ENCODE results near the gene ATP6V0C. TPM values are rescaled to one million over a fixed set of nuclear protein-coding genes. Genes with fewer than 3 reads are reported as not detected.

The ATP6V0C gene
- polyA plus RNA-seq, 1 experiment: 11.0 TPM

DNA sequence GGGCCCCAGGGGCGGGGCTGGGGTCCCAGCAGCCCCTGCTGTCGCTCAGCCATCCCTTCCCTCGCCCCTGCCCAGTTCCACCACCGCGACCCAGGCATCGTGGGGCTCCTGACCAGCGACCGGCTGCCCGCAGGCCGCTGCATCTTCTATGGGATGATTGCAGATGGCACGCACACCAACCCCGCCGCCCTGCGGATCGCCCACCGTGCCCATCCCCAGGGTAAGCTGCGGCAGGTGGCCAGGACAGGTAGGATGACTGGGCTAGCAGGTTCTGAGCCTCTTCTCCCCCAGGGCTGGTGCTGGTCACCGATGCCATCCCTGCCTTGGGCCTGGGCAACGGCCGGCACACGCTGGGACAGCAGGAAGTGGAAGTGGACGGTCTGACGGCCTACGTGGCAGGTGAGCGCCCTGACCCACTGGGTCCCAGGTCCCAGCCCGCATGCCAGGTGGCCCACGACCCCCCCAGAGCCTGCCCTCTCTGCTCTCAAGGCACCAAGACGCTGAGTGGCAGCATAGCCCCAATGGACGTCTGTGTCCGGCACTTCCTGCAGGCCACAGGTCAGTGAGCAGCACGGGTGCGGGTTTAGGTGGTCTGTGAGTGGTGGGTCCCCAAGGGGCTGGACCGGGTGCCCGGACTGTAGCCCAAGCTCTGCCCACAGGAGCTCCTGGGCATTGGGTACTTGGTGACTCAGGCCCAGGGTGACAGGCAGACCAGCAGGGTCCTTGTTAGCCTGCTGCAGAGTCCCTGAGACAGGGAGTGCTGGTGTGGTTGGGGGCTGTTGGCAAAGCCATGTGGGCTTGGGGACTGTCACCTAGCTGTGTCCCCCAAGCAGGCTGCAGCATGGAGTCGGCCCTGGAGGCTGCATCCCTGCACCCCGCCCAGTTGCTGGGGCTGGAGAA is 14.7 kb downstream of the ATP6V0C start:
- Histone ChIP-seq H3K4me3 (ENCODE audit: low read depth, low read length) (no peak overlapping the region), H3K27ac (ENCODE audit: low read depth, low read length) (no peak overlapping the region), H3K9me3 (ENCODE audit: control insufficient read depth, insufficient read depth, low read length) (no peaks in the 10 kb centered on the region; the same call in 1 of the 2 replicates), H3K27me3 (ENCODE audit: control insufficient read depth, insufficient read depth, low read length) (no peaks in the 10 kb centered on the region)
- CTCF ChIA-PET: no interaction called here
- DNase-seq (ENCODE audit: low read depth, low spot score): no peak
- POLR2A ChIA-PET: interaction anchor here (1.5 kb wide), 1 partner anchor 8 kb away, joined by 4 read pairs; the partner anchor contains the start of gene AMDHD2
- TF ChIP-seq, protein P1, sequence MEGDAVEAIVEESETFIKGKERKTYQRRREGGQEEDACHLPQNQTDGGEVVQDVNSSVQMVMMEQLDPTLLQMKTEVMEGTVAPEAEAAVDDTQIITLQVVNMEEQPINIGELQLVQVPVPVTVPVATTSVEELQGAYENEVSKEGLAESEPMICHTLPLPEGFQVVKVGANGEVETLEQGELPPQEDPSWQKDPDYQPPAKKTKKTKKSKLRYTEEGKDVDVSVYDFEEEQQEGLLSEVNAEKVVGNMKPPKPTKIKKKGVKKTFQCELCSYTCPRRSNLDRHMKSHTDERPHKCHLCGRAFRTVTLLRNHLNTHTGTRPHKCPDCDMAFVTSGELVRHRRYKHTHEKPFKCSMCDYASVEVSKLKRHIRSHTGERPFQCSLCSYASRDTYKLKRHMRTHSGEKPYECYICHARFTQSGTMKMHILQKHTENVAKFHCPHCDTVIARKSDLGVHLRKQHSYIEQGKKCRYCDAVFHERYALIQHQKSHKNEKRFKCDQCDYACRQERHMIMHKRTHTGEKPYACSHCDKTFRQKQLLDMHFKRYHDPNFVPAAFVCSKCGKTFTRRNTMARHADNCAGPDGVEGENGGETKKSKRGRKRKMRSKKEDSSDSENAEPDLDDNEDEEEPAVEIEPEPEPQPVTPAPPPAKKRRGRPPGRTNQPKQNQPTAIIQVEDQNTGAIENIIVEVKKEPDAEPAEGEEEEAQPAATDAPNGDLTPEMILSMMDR (IDR thresholded peaks at IDR 0.05; ENCODE audit: low read depth, low read length): no peak

DNA sequence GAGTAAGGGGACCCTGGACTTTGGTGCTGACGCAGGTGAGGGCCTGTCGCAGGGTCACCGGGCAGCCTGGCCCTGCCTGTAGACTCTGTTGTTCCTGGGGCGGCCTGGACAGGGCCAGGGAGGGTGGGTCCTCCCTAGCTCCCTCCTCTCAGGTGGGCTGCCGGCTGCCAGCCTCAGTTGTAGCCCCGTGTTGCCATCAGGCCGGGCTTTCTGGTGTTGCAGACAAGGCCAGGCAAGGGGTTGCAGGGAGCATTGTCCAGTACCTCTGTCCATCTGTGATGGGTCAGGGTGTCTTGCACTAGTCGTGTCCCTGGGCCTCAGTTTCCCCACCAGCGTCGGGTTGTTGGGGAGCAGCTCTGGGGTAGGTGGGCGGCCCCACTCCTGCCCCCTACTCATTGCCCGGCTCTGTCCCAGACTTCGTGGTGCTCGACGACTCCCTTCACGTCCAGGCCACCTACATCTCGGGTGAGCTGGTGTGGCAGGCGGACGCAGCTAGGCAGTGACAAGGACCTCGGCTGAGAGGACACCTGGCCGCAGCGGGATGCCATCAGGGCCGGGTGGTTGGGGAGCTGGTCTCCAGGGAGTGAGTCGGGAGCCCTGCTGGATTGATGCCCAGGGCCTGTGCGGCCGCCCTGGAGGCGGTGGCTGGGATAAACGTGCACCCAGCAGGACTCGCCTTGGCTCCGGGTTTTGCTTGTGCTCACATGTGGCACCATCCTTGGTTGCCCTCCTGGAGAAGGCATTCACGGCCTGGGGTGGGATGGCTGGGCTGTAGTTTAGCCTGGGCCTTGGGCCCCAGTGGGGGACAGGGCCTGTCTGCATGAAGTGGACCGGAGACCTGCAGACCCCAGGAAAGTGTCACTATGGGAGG is 15.5 kb downstream of the ATP6V0C start:
- Histone ChIP-seq H3K27ac (ENCODE audit: low read depth, low read length) (no peak overlapping the region), H3K4me3 (ENCODE audit: low read depth, low read length) (no peak overlapping the region), H3K27me3 (ENCODE audit: control insufficient read depth, insufficient read depth, low read length) (no peaks in the 10 kb centered on the region), H3K9me3 (ENCODE audit: control insufficient read depth, insufficient read depth, low read length) (no peaks in the 10 kb centered on the region; the same call in 1 of the 2 replicates)
- CTCF ChIA-PET: no interaction called here
- TF ChIP-seq, protein P1 (IDR thresholded peaks at IDR 0.05; ENCODE audit: low read depth, low read length): 0 out of 2 replicates have a peak, but pooled peaks have one; percentile 10
- POLR2A ChIA-PET: interaction anchor here (1.5 kb wide), 1 partner anchor 9 kb away, joined by 4 read pairs; the partner anchor contains the start of gene AMDHD2
- no peak for DNase-seq (ENCODE audit: low read depth, low spot score)

DNA sequence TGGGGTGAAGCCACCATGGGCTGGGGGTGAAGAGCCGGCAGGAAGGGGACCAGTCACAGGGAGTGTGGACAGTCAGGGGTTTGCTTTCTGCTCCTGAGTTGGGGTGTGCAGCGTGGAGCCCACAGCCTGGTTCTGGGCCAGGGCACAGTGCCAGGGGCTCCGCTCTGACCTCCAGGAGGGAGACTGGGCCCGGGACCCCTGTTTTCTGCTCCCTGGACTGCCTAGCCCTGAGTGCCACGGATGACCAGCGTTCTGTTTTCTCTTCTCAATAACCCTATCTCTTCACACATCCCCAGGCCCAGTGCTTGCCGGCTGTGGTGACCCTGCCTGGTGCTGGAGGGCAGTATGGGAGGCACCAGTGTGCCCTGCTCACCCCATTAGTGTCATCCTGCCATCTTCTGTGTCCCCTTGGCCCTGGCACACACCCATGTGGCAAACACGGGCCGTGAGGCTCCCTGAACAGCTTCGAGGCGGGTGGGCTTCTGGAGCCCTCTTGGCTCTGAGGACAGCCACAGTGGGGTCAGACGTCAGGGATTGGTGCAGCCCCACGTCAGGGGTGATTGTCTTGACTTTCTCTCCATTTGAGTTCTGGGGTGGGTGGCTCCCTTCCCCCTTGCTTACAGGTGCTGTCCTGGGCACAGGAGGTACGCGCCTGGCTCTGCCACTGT is 16.3 kb downstream of the ATP6V0C start:
- Histone ChIP-seq H3K9me3 (ENCODE audit: control insufficient read depth, insufficient read depth, low read length) (no peaks in the 10 kb centered on the region; the same call in 1 of the 2 replicates), H3K27ac (ENCODE audit: low read depth, low read length) (peak overlapping the region; percentile 39), H3K27me3 (ENCODE audit: control insufficient read depth, insufficient read depth, low read length) (no peaks in the 10 kb centered on the region), H3K4me3 (ENCODE audit: low read depth, low read length) (no peak overlapping the region)
- CTCF ChIA-PET: no interaction called here
- POLR2A ChIA-PET: no interaction called here
- TF ChIP-seq, protein P1 (IDR thresholded peaks at IDR 0.05; ENCODE audit: low read depth, low read length): no peak
- DNase-seq (ENCODE audit: low read depth, low spot score): no peak

DNA sequence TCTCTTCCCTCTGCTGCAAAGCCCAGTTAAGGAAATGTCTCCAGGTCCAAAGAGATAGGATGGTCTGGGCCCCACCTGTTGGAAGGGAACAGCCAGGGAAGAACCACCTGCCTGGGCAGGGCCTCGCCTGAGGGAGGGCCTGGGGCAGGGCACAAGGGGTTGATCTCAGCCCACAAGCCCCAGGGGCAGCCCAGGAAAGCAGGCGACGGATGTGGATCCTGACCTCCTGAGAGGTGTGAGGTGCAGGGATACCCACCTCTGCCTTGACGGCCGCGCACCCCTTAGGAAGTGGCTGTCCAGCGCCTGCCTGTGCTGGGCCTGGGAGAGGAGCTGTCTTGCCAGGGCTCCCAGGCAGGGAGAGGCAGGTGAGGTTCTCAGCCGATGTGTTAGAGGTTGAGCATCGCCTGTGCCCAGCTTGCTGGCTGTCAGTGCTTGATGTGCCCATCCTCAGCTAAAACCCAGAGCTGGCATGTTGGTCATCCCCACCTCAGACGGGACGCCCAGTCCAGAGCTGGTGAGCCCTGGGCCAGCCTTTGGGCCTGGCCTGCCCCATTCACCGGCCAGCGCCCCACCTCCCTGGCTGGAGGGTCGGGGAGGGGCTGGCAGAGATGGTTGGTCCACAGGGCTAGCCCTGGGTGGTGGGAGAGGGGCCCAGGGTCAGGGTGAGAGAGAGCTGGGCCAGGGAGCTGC is 17.0 kb downstream of the ATP6V0C start:
- no peak overlapping the region for H3K4me3 ChIP-seq (ENCODE audit: low read depth, low read length)
- CTCF ChIA-PET: no interaction called here
- no peak for DNase-seq (ENCODE audit: low read depth, low spot score)
- peak overlapping the region; percentile 68 for H3K27ac ChIP-seq (ENCODE audit: low read depth, low read length)
- peaks cover 1% of the 10 kb centered on the region; the same call in 1 of the 2 replicates for H3K9me3 ChIP-seq (ENCODE audit: control insufficient read depth, insufficient read depth, low read length)
- POLR2A ChIA-PET: interaction anchor here (0.6 to 3.0 kb wide), 3 partner anchors 10 to 340 kb away, joined by 3 to 22 read pairs (median 3); partner anchors contain the start of gene AMDHD2
- H3K27me3 ChIP-seq (ENCODE audit: control insufficient read depth, insufficient read depth, low read length): no peaks in the 10 kb centered on the region
- TF ChIP-seq, protein P1 (IDR thresholded peaks at IDR 0.05; ENCODE audit: low read depth, low read length): no peak

Data from AG04450 (cell line).